HL-60 (cell line): ENCODE results near the gene DPF3.

Source experiments
- CTCF ChIP-seq: IDR thresholded peaks from one replicate; pipeline ENCODE4 v1.5.1; 2011; ENCODE audit warnings: low read length, control low read depth, inconsistent platforms; ENCODE audit not compliant: insufficient read depth
- GABPA ChIP-seq: IDR thresholded peaks from 2 replicates; pipeline ENCODE4 v1.6.1; 2012; ENCODE audit warnings: low read depth
- POLR2AphosphoS5 ChIP-seq: IDR thresholded peaks from 2 replicates; pipeline ENCODE4 v1.6.1; 2012; ENCODE audit warnings: low read depth
- SPI1 ChIP-seq: IDR thresholded peaks from 2 replicates; pipeline ENCODE4 v1.6.1; 2012; ENCODE audit warnings: low read depth, mild to moderate bottlenecking, borderline replicate concordance

- TF ChIP-seq CTCF (no peak), GABPA (no peak), SPI1 (no peak), POLR2AphosphoS5 (no peak)
These were observed 141.9 kb downstream of the DPF3 start for GRCh38 chr14:72752034-72752412.
